Head of caudate nucleus (tissue), 42 donors: ENCODE measurements around the gene JSRP1.
"Not testable (repeated sequence)": the region's sequence is repeated elsewhere in the genome, so short reads cannot be mapped to it uniquely, and the experiment has no call there.

Experiments used
- DNase-seq, 42 donors: peaks; one replicate each; pipeline versions ENCODE4 v3.0.0 to v3.0.0-alpha.2; 2020 to 2021; ENCODE audit warnings: mixed read lengths in 7 of 42
- intact Hi-C: fragments of 100-400 bp; cut with DNase I; formaldehyde crosslinking; loops from one replicate; pipeline ENCODE4 v1.15.0; 2022

The JSRP1 gene

GRCh38 chr19:2283835-2284507, 27.8 kb upstream of the JSRP1 start:
- no peak for DNase-seq
- intact Hi-C loops = no loop called here

DNA sequence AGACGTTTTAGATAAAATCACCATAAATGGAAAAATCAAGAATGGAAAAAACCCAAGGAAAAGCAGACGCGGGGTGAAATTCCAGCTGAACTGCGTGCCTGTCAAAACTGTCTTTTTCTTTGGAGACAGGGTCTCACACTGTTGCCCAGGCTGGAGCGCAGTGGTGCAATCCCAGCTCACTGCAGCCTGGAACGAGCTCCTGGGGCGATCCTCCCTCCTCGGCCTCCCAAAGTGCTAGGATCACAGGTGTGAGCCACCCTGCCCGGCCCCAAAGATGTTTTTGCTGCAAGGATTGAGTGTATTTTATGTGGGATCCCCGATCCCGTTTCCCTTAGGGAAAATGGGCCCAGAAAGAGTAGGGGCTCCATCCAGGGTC, 26.6 kb upstream of the JSRP1 start:
- no peak for DNase-seq
- intact Hi-C loops = no loop called here

DNA sequence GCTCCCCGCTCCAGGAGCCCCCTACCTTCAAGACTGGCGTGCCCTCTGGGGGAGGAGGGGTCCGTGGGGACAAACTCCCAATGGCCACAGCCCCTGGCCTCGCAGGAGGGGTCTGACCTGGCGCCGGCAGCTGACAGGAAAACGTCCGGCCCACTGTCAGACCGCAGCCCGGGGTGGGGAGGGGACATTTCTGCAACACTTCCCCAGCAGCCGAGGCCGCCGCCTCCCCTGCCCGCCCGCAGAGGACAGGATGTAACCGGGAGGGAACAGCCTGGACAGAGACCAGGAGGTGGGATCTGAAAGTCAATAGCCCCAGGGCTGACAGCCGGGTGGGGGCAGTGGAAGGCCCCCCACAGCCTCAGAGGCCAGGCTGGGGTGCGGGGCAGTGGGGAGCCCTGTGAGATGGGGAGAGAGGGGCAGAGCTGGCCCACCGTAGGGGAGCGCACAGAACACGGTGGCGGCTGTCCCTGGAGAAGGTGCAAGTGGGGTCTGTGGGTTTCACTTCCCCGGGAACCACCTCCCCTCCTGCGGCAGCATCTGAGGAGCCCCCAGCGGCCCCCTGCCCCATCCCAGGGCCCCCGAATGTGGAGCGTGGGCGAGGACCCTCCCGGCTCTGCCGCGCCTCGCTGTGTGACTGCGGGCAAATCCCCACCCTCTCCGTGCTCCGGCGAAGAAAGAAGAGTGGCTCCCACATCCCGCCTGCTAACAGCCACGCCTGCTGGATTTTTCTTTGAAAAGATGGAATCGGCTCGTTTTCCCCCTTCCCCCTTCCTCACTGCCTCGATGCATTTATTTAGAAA, 26.0 kb upstream of the JSRP1 start, which contains the start of gene PEAK3:
PEAK3 (minus strand) TSS at position 114 of the 800 bp plus-strand sequence. CDS start 1,244 bp downstream, outside the sequence.
- DNase-seq = peak in 35 of 42 donors; percentile 43 to 87 (median 69)
- intact Hi-C loops = no loop called here

- DNase-seq, intact Hi-C loops: not testable (repeated sequence)
These were observed 25.2 kb upstream of the JSRP1 start for GRCh38 chr19:2281265-2282061.

DNA sequence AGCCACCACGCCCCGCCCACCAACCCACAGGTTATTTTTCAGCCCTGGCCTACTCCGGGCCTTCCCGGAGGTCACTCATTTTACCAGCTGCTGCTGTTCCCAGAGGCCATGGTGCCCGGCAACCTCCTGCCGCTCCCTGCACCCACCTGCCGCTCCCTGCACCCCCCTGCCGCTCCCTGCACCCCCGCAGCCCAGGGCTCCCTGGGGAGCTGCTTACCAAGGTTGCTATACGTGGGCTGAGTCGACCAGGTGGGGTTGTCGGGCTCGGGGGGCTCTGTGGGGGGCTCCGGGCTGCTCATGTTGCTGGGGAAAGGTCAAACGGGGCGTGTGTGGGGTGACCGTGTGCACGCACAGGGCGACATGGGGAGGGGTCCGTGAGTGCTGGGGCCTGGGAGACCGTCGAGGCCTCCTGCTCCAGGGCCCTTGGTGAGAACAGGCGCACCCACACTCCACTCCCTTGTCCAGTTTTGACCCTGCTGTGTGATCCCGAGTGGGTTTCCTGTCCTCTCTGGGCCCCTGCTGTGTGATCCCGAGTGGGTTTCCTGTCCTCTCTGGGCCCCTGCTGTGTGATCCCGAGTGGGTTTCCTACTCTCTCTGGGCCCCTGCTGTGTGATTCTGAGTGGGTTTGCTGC, 24.5 kb upstream of the JSRP1 start:
- DNase-seq = peak in 8 of 42 donors; percentile 32 to 63 (median 46)

DNA sequence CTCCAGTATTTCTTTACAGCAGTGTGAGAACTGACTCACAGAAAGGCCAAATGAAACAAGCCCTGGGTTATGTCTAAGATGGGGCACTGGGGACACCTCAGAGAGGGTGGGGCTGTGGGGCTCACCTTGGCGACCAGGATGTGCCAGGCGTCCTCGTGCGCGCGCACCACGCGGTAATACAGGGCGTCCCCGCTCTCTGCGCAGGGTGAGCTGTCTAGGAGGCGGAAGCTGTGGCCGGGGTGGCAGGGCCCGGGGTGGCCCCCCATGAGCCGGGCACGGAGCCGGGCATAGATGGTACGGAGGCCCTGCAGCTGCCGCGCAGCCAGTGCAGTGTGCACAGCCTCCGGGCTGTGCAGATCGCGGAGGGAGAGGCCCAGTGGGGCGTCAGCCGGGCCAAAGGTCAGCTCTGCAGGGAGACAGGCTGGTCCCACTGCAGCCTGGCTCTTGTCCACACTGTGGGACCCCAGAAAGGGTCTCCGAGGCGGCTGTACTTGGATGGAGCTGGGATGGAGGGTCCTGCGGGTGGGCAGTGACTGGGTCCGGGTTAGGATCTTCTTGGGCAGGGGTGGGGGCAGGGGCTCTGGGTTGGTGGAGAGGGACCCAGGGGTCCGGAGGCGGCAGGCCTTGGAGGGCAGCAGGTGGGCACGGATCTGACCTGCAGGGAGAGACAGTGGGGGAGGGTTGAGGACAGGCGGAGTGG, 22.4 kb upstream of the JSRP1 start:
- no peak for DNase-seq

More for the DNA sequence above, 24.5 kb upstream of the JSRP1 start:
- intact Hi-C loops = no loop called here

GRCh38 chr19:2277138-2277537, 20.9 kb upstream of the JSRP1 start:
- intact Hi-C loops = no loop called here
- DNase-seq = no peak

More for the DNA sequence above, 22.4 kb upstream of the JSRP1 start:
- intact Hi-C loops = no loop called here

- DNase-seq = no peak
- intact Hi-C loops = no loop called here
These were observed 20.3 kb upstream of the JSRP1 start for GRCh38 chr19:2276429-2276986.

DNA sequence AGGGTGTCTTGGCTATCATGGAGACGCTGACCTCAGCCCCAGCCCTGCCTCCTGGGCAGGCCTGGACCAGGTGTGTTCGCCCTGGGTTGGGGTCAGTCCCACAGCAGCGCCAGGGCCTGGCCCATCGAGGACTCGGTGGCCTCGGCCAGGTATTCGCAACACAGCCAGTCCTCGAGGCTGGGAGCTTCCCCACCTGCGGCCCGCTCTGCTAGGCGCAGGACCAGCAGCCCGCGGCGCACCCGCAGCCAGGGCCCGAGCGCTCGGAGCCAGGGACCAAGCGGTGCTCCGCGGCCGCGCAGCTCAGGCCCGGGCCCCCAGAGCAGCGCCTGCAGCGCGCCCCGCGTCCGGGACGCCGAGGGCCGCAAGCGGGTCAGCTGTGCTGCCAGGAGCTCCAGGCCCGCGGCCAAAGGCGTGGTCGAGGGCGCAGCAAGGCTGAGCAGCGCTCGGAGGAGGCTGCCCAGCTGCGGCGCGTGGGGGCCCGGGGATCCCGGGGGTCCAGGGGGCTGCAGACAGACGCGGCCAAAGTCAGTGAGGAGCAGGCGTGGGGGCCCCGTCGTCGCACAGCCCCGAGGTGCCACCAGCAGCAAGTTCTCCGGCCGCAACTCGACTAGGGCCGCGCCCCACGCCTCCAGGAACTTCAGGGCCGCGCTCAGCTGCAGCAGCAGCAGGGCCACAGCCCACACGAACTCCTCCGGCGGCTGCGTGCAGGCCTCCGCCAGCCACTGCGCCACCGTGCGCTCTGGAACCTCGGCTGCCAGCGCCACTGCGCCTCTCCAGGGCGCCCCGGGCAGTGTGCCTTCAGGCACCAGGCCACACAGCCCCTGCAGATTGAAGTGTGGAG, 19.6 kb upstream of the JSRP1 start:
- intact Hi-C loops = loop anchor here (2.0 kb wide), 1 partner anchor 115 kb away; no protein-coding TSS in a partner anchor
- peak in 29 of 42 donors; percentile 34 to 83 (median 67) for DNase-seq

GRCh38 chr19:2274931-2275535, 18.8 kb upstream of the JSRP1 start:
- intact Hi-C loops = loop anchor here (2.0 to 5.0 kb wide), 2 partner anchors 42 to 116 kb away; no protein-coding TSS in a partner anchor
- peak in 40 of 42 donors; percentile 62 to 88 (median 80) for DNase-seq

DNA sequence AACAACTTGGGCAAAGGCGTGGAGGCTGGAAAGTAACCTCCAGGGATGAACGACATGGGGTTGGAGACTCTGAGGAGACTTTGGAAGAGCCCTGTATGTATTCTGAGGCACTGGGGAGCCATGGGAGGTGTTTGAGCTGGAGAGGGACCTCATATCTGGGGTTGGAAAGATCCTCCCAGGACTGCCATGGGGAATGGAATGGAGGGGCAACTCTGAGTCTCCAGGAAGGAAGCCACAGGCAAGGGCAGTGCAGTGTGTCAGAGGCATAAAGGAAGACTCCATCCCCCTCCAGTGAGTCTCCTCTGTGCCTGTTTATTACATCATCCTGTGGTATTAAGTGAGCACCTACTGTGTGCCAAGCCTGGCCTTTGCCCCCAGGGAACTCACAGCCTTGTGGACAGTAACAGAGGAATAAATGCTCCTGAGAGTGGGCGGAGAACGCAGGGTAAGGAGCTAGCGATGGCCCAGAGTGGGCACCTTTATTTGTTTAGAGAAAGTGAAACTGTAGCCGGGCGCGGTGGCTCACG, 18.0 kb upstream of the JSRP1 start:
- no peak for DNase-seq
- intact Hi-C loops = loop anchor here (2.0 to 5.0 kb wide), 2 partner anchors 43 to 117 kb away; no protein-coding TSS in a partner anchor

DNA sequence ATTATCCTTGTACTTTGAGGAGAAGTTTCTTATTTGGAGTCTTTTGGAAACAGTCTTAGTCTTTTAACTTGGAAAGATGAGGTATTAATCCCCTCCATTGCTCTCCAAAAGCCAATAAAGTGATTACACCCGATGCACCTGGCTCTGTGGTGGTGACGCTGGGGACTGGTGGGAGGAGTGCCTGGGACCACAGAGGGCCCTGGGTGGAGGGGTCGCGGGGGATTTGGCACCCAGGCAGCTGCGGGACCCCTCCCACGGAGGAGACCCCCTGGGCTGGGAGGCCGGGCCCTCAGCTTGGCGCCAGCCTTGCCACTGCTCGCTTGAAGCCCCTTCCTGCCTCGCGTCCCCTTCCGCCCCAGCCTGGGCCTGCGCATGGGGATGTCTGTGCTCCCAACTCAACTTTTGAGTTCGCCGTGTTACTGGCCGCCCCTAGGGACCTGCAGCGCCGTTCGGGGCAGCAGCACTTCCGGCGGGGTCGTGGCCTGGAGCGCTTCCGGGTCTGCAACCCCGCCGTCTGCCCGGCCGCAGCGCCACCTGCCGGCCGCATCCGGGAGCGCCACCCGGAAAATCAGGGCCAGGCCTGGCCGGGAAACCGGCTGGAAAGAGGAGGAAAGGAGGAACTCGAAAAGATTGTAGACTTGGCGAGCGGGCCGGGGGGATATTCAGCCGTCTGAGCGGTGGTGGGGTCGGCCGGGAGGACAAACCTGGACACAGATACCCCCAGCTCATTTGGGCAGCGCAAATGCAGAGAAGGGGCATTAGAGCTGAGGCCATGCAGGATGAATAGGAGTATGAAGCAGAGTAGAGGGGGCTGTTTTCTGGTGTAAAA, 17.4 kb upstream of the JSRP1 start:
- intact Hi-C loops = loop anchor here (2.0 to 5.0 kb wide), 3 partner anchors 37 to 117 kb away; partner anchors contain the start of genes PLEKHJ1 and SF3A2
- peak in 36 of 42 donors; percentile 42 to 86 (median 72) for DNase-seq

DNA sequence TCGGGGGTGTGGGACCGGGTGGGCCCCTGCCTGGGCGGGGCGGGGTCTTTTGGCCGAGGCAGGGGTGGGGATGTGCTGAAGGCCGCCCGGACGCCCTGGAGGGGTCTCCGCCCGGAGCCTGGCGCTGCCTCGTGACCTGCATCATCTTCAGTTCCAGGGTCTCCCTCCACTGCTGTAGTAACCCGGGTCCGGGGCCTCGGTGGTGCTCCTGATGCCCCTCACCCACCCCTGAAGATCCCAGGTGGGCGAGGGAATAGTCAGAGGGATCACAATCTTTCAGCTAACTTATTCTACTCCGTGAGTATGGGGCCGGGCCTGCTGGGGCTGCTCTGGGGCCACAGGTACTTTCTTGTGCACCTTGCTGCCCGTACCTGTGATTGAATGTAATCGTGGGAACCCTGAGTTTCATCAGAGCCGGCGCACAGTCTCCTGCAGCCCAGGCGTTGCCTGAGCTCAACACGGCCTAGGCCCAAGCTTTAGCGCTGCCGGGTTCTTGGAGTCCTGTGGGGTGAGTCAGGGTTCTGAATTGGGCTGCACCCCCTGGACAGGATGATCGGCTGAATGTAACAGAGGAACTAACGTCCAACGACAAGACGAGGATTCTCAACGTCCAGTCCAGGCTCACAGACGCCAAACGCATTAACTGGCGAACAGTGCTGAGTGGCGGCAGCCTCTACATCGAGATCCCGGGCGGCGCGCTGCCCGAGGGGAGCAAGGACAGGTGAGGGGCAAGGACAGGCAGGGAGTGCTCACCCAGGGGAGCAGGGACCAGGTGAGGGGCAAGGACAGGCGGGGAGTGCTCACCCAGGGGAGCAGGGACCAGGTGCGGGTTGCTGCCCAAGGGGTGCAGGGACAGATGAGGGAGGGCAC, 15.3 kb upstream of the JSRP1 start:
- peak in 2 of 42 donors; percentile 16 to 19 for DNase-seq
- intact Hi-C loops = loop anchor here (2.0 to 5.0 kb wide), 2 partner anchors 35 to 46 kb away; partner anchors contain the start of genes PLEKHJ1 and SF3A2
